Astrocyte of the spinal cord (primary cell): ENCODE measurements around the gene AARS2.

Experiments
- DNase-seq: peaks from one replicate; pipeline ENCODE4 v3.0.0; 2011; ENCODE audit warnings: low read depth, low spot score
- H3K4me3 ChIP-seq: 2 replicates; pipeline ENCODE4 v1.5.1; 2011; ENCODE audit warnings: low read depth, mild to moderate bottlenecking, low read length, moderate library complexity
- CTCF ChIP-seq: IDR thresholded peaks from 2 replicates; pipeline ENCODE4 v1.5.1; 2012; ENCODE audit warnings: low read depth, mild to moderate bottlenecking, low read length, inconsistent platforms
- in situ Hi-C: cut with HindIII; loops from 2 replicates; pipeline ENCODE4 v1.10.0; 2017; ENCODE audit warnings: low sequenced_read_pairs

Gene AARS2

GRCh38 chr6:44339763-44340625 lies 26.8 kb upstream of the AARS2 start:
- in situ Hi-C loops = no loop called here
- DNase-seq = no peak
- no peak overlapping the region for H3K4me3 ChIP-seq
- no peak for TF ChIP-seq CTCF

GRCh38 chr6:44339301-44339700 lies 26.2 kb upstream of the AARS2 start:
- no peak overlapping the region for H3K4me3 ChIP-seq
- in situ Hi-C loops = no loop called here
- no peak for TF ChIP-seq CTCF
- DNase-seq = no peak

- in situ Hi-C loops = no loop called here
- peak; percentile 73 for TF ChIP-seq CTCF
Observed at GRCh38 chr6:44338228-44339122, 25.3 kb upstream of the AARS2 start.

GRCh38 chr6:44335631-44336030 lies 22.5 kb upstream of the AARS2 start:
- no peak overlapping the region for H3K4me3 ChIP-seq
- no peak for TF ChIP-seq CTCF
- in situ Hi-C loops = no loop called here
- no peak for DNase-seq

More at GRCh38 chr6:44338228-44339122, 25.3 kb upstream of the AARS2 start:
- H3K4me3 ChIP-seq = no peak overlapping the region
- peak; percentile 39 for DNase-seq

- no peak for DNase-seq
- in situ Hi-C loops = no loop called here
- no peak overlapping the region for H3K4me3 ChIP-seq
- TF ChIP-seq CTCF = no peak
Observed at GRCh38 chr6:44333942-44334341, 20.8 kb upstream of the AARS2 start.

GRCh38 chr6:44333273-44333919 lies 20.2 kb upstream of the AARS2 start:
- no peak for DNase-seq
- no peak overlapping the region for H3K4me3 ChIP-seq
- in situ Hi-C loops = no loop called here
- no peak for TF ChIP-seq CTCF
